HG02571 (cell line): Measurements from ENCODE around the gene ELMOD3.
"Not testable (repeated sequence)": the region's sequence is repeated elsewhere in the genome, so short reads cannot be mapped to it uniquely, and the experiment has no call there.

Experiments used
- ATAC-seq: cut with Tn5 transposase; IDR thresholded peaks from one replicate; pipeline ENCODE4 v1.9.1; 2021; ENCODE audit warnings: mild to moderate bottlenecking, moderate library complexity; ENCODE audit not compliant: unreplicated experiment

Gene ELMOD3

GRCh38 chr2:85369500-85369899 is 14.9 kb downstream of the ELMOD3 start:
- ATAC-seq = no peak

GRCh38 chr2:85371045-85371444 is 16.5 kb downstream of the ELMOD3 start:
- no peak for ATAC-seq

GRCh38 chr2:85376291-85377065 is 21.9 kb downstream of the ELMOD3 start:
- no peak for ATAC-seq

GRCh38 chr2:85377083-85377482 is 22.5 kb downstream of the ELMOD3 start:
- no peak for ATAC-seq

GRCh38 chr2:85378257-85378656 is 23.7 kb downstream of the ELMOD3 start:
- ATAC-seq = no peak

GRCh38 chr2:85380048-85380447 is 25.5 kb downstream of the ELMOD3 start:
- no peak for ATAC-seq

- not testable (repeated sequence) for ATAC-seq
Observed at GRCh38 chr2:85383151-85383550, 28.6 kb downstream of the ELMOD3 start.

- ATAC-seq = no peak
Observed at GRCh38 chr2:85383850-85384249, 29.3 kb downstream of the ELMOD3 start.

GRCh38 chr2:85385746-85386145 is 31.2 kb downstream of the ELMOD3 start:
- no peak for ATAC-seq

GRCh38 chr2:85387754-85388153 is 33.2 kb downstream of the ELMOD3 start:
- no peak for ATAC-seq

- ATAC-seq = no peak
Observed at GRCh38 chr2:85388878-85389538, 34.4 kb downstream of the ELMOD3 start.

GRCh38 chr2:85390941-85391669 is 36.5 kb downstream of the ELMOD3 start:
- no peak for ATAC-seq

GRCh38 chr2:85393836-85394235 is 39.3 kb downstream of the ELMOD3 start:
- ATAC-seq = no peak

GRCh38 chr2:85394261-85394681 is 39.7 kb downstream of the ELMOD3 start:
- ATAC-seq = no peak

- ATAC-seq = no peak
Observed at GRCh38 chr2:85394976-85395375, 40.4 kb downstream of the ELMOD3 start.

- no peak for ATAC-seq
Observed at GRCh38 chr2:85395912-85396475, 41.4 kb downstream of the ELMOD3 start.

- ATAC-seq = no peak
Observed at GRCh38 chr2:85396531-85397470, 42.2 kb downstream of the ELMOD3 start.

GRCh38 chr2:85397925-85398331 is 43.4 kb downstream of the ELMOD3 start:
- ATAC-seq = no peak

GRCh38 chr2:85398426-85399182 is 44.0 kb downstream of the ELMOD3 start:
- ATAC-seq = no peak

- ATAC-seq = no peak
Observed at GRCh38 chr2:85399183-85399455, 44.5 kb downstream of the ELMOD3 start.
